ENCODE results near the gene NXF1.
"Not testable (repeated sequence)": the region's sequence is repeated elsewhere in the genome, so short reads cannot be mapped to it uniquely, and the experiment has no call there.

The NXF1 gene

GRCh38 chr11:62805076-62805892, at the start of gene NXF1:
Gene NXF1, minus strand, starts transcription at chr11:62805440. Its CDS starts 84 bp downstream, at chr11:62805356.
- DNase-seq, result peak; percentile 98 to 99 (median 98)

GRCh38 chr11:62854013-62854824, 49.0 kb upstream of the NXF1 start:
- no peak for DNase-seq

GRCh38 chr11:62853279-62853965, 48.2 kb upstream of the NXF1 start:
- DNase-seq, result no peak

GRCh38 chr11:62852523-62853188, 47.4 kb upstream of the NXF1 start:
- DNase-seq, result peak in 1 of 3 experiments; percentile 50

DNA sequence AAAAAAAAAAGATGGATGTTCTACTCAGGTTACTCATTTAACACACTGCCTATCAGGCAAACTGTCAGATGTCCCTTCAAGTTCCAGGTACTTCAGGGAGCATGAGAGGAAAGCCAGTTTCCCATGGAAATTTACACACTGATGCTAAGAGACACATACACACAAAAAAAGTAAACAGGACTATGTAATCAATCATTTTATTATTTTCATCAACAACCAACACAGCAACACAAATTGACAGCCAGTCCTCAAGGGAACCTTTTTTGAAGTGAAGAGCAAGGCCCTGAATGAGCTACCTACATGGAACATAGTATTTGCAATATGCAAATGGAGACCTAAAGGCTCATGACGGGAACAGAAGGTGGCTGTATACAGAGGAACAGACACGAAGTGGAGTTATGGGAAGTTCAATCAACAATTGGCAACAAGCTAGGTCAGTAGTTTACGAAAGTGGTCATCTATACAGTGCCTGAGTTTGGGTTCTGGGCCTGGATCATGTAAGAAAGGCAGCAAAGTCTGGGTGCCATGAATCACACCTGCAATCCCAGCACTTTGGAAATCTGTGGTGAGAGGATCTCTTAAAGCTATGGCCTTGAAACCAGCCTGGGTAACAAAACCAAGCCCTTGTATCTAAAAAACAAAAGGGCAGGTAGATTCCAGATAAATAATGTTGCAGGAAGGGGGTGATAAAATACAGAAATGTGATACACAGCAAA, 46.7 kb upstream of the NXF1 start:
- peak in 1 of 3 experiments; percentile 50 for DNase-seq

DNA sequence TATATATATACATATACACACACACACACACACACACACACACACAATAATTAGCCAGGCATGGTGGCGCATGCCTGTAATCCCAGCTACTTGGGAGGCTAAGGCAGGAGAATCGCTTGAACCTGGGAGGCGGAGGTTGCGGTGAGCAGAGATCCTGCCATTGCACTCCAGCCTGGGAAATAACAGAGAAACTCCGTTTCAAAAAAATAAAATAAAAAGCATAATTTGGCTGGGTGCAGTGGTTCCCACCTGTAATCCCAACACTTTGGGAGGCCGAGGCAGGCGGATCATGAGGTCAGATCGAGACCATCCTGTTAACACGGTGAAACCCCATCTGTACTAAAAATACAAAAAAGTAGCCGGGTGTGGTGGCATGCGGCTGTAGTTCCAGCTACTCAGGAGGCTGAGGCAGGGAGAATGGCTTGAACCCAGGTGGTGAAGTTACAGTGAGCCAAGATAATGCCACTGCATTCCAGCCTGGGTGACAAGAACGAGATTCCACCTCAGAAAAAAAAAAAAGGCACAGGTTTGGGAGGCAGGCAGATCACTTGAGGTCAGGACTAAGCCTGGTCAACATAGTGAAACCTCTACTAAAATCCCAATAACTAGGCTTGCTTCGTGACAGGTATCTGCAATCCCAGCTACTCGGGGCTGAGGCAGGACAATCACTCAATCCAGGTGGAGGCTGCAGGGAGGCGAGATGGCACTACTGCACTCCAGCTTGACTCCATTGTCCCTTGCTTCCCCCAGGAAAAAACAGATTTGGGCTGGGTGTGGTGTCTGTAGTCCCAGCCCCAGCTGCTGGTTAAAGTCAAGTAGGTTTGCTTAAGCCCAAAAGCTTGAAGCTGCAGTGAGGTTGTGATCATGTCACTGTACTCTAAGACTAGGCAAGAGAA, 45.9 kb upstream of the NXF1 start:
- peak in 2 of 3 experiments; percentile 38 to 47 for DNase-seq

DNA sequence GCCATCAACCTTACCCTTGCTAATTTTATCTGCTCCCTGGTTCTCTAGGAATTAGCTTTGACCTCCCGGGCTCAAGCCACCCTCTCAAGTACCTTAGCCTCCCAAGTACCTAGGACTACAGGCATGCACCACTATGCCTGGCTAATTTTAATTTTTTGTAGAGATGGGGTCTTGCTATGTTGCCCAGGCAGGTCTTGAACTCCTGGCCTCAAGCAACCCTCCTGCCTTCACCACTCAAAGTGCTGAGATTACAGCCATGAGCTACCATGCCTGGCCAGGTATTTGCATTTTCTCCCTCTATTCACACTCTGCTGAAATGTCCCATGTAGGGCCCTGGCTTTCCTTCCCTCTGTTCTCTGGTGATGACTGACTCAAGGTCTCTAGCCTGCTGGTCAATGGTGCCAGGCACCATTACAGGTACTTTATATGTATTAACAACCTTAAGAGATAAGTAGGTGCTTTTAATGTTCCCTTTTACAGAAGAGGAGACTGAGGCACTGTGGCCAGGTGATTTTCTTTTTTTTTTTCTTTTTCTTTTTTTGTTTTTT, 42.6 kb upstream of the NXF1 start:
- no peak for DNase-seq

DNA sequence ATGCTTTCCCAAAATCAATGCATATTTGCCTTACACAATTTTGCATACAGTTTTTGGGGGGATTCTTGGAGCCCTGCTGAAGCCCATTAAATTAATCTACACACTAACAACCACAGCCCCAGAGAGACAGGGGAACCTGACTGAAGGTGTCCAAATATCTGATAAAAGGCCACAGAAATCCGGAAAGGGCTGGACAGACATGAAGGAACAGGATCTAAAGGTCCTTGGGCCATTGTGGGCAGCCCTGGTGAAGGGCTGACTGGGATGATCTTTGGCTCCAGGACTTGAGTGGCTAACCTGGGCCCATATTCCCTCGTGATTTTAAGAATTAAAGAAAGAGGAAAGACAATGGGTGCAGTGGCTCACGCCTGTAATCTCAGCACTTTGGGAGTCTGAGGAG, 40.9 kb upstream of the NXF1 start:
- no peak for DNase-seq

- DNase-seq, result no peak
Observed at GRCh38 chr11:62844154-62844553, 38.9 kb upstream of the NXF1 start.

- DNase-seq, result no peak
Observed at GRCh38 chr11:62843466-62843865, 38.2 kb upstream of the NXF1 start.

- DNase-seq, result not testable (repeated sequence)
Observed at GRCh38 chr11:62842891-62843290, 37.7 kb upstream of the NXF1 start.

DNA sequence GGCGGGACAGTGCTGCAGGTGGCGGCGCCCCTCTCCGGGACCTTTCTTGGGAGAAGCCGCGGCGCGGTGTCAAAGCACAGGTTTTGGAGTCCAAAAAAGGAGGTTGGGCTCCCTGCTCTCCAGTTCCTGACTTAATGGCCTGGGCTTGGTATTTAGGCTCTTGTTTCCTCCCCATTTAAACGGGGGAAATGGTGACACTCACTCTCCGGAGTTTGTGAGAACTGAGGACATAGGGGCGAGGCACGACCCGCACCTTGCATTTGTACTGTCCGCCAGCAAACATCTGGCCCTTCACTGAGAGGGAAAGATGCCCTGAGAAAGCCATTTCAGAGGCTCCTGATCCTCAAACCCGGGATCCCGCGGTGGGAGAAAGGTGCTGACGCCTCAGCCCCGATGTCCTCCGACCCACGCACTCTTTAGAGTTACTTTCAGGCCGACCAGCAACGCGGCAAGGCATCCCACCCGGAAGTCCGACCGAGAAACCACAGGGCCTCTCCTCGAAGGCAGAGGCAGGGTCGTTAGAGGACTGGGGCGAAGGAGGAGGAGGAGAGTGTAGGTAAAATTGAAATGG, 37.0 kb upstream of the NXF1 start:
- DNase-seq, result peak in 1 of 3 experiments; percentile 79

GRCh38 chr11:62841361-62842170, 36.3 kb upstream of the NXF1 start:
- DNase-seq, result peak; percentile 93 to 99 (median 94)

- peak; percentile 42 to 86 (median 53) for DNase-seq
Observed at GRCh38 chr11:62840721-62841360, 35.6 kb upstream of the NXF1 start.

- peak; percentile 90 to 95 (median 92) for DNase-seq
Observed at GRCh38 chr11:62839050-62839945, 34.1 kb upstream of the NXF1 start, which contains the start of gene WDR74. Gene WDR74, minus strand, starts transcription at chr11:62839590. Its CDS starts 20 bp downstream, at chr11:62839570.

- DNase-seq, result no peak
Observed at GRCh38 chr11:62835336-62835735, 30.1 kb upstream of the NXF1 start.
